ACHN (cell line): ENCODE results near the gene TGFBR1.

Experiments used
- DNase-seq: peaks from one replicate; pipeline ENCODE4 v3.0.0-alpha.2; 2015
- in situ Hi-C: cut with HindIII; loops from 2 replicates; pipeline ENCODE4 v1.10.0; 2017; ENCODE audit warnings: low sequenced_read_pairs, low pct_ligation_motif_present, low pct_unique_long_range_greater_than_20kb

The TGFBR1 gene

DNA sequence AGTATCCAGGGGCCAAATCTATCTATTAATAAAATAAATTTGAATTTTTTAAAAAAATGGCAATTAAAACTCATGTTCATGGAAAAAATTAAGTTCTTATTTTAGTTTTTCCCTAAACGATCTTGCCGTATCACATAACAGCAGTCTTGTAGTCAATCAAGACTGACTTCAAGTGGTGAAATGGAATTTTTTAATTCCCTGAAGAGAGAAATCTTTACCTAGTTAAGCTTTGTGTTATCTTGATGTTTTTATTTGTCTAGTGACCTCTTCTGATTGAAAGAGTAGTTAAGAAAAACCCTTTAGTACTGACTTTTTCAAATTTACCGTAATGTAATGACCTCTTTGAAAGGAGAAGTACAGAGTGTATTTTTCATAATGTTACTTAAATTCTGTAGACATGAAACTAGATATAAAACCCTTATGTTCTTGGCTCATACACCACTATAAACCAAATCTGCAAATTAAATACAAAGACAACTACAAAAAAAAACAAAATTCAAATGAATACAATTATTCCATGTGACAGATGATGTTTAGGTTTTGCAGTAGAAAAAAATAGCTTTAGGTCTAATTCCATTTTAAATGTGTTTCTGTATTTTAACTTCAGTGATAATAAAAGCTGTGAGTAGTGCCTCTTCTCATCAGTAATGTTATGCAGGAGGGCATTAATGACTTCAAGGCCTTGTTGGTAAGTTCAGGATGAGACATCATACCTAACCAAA lies 19.8 kb downstream of the TGFBR1 start:
- in situ Hi-C loops = no loop called here
- no peak for DNase-seq

DNA sequence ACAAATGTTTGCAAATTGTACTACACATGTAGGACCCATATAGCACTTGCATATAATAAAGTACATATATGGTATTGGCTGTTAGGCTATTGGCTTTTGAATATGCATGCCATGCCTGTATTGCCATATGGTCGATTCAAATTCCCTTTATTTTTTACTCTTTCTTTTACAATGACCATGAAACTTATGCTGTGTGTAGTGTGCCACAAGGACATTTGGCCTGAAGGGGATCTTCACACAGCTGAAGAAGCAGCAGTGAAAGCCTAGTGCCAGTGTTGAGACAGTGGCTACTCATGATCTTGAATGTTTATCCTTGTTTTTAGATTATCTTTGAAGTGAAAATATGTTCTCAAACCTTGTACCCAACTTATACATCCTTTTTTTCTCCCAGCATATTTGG lies 20.5 kb downstream of the TGFBR1 start:
- no peak for DNase-seq
- in situ Hi-C loops = no loop called here

DNA sequence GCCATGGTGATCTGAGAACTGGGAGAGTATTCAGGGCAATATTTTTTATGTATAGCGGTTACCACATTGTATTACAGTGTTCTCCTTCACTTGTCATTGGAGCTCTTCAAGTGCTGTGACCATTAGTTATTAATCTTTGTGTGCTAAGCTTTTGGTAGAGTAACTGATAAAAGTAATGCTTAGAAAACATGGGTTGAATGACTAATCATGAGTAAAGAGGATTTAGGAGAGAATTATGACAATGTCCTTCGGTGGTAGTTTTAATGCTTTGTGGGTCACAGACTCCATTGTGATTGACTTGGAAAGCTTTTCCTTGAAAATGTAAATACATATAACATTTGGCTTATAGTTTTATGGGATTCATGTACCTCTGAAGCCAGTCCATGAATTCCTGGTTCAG lies 21.4 kb downstream of the TGFBR1 start:
- in situ Hi-C loops = no loop called here
- DNase-seq = no peak

DNA sequence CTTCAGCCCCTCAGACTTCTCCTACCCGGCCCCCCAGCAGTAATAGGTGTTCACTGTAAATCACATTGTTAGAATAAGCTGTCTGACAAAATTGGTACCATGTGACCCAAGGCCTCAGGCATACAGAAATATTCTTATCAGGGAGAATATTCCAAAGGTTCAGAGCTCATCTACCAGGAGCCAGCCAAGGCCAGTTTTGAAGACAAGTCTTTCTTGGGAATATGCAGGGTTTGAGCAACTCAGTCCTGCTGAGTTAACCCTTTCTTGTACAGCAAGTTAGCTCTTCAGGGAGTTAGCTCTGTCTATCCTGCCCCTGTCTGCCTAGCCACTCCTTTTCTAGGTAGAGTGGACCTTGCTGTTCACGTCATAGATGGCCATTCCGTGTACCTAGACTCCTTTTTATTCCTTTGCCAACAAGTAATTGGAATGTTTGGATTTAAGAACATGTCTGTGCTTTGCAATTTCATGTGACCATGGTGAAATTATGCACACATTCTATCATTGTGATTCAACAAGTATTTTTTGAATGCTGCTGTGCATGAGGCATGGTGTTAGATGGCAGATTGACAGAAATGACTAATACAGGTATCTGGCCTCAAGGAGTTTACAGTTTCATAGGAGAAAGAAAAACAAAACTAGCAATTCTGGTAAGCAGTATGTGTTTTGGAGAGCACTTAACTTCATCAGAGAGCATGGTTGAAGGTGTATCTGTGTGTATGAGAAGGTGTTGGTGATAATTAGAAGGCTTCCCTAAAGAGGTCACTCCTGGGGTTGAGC lies 22.6 kb downstream of the TGFBR1 start:
- DNase-seq = no peak
- in situ Hi-C loops = no loop called here

DNA sequence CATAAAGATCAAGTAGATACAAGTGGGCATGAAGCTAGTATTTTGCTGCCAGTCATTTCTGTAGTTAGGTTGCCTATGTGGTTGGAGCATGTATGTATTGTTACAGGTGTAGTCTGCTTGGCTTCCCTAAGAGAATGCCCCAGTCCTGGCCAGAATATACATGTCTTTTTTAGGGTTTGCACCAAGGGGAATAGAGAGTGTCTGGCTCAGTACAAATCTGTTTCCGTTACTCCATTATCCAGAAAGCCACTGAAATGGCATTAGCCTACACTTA lies 23.2 kb downstream of the TGFBR1 start:
- in situ Hi-C loops = no loop called here
- no peak for DNase-seq

DNA sequence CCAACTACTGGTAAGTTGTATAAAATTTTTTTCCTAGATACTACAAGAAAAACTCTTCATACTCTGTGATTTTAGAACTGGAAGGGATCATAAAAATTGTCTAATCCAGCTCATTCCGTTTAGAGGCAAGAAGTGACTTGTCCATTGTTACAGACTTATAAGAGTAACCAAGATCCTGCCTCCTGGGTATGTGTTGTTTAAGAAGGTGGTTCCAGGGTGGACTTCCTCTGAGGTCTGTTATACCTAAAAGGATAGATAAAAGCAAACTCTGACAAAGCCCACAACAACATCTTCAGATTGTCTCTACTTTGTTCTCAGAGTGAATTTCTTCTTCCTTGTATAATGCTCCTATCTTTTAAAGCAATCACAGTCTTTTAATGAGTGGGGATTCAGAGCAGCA lies 24.2 kb downstream of the TGFBR1 start:
- in situ Hi-C loops = no loop called here
- DNase-seq = no peak

DNA sequence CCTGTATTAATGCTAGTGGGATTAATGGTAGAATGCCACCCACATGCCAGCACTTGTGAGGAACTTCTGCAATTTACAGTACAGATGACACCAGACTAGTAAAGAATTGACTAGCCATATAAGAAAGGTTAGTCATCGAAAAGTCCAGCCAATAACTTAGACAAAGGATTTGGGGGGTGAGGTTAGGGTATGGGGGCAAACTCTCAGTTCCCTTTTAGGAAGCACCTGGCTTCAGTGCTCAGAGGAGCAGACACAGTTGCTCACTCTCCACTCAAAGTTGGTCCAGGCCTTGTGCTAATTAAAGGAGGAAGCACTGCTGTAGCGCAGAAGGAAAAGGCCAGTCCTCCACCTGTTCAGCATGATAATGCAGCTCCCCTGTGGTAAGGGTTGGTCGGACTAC lies 25.2 kb downstream of the TGFBR1 start:
- in situ Hi-C loops = no loop called here
- no peak for DNase-seq

DNA sequence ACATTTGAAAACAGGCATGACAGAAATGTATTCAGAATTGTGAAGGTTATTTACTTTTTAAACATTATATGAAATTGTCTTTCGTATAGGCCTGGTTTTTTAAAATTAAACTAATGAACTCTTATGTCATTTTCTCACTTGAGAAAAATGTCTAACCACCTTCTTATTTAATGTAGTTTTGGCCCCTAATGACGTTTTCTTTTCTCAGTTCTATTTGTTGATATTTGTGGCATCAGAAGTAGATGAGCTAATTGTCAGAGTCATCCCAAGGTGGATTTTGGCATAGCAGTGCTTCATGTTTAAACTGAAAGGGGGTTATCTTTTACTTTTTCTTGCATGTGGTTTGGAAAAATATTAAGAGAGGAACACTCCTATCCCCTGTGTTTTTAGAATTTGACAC lies 28.2 kb downstream of the TGFBR1 start:
- in situ Hi-C loops = no loop called here
- DNase-seq = no peak

DNA sequence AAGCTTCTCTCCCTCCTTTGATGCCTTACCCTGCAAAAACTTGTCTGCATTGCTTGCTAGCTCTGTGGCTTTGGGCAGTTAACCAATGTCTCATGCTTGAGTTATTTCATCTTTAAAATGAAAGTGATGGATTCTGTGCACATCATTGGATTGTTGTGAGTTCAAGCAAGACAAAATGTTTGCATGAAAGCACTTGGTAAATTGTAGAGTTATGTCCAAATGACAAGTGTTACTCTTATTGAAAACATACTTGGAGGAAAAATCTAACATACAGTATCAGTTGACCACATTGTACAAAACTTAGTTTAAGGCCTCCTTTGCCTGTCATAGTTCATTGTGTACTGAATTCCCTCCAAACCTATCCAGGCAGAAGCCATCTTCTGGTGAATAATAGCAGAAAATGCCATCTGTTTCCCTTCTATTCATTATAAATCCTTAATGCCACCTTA lies 30.0 kb downstream of the TGFBR1 start:
- in situ Hi-C loops = no loop called here
- DNase-seq = peak; percentile 57

DNA sequence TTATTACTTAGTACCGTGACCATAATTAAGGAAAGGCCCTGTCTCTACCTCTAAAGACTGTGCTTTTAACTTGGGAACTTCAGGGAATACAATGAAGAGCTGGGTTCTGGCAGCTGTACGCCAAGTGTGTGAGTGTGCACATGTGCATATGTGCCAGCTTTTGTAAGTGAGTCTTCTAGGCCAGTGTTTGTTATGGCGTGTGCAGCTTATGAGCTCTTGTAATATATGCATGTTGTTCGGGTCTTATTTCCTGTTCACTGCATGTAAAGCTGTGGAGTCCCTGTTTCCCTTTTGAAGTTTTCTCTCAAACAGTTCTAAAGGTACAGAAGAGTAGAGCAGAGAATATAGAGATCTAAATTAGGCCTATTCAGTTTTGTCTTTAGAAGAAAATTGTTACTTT lies 30.5 kb downstream of the TGFBR1 start:
- in situ Hi-C loops = no loop called here
- no peak for DNase-seq

DNA sequence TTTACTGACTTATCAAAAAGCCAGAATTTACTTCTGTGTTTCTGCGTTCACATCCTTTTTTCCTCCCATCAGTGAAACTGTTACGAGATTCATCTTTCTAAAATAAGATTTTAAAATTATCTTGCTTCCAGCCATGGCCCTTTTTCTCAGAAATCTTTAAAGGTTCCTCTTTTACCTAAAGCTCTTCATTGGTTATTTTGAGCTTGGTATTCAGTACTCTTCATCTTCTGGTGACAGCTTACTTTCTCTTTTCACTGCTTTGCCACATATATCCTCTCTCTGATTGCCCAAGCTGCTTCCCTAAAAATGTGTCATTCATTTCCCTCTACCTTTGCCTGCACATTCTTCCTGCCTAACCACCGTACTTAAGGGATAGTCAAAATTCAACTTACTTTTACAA lies 32.3 kb downstream of the TGFBR1 start:
- in situ Hi-C loops = no loop called here
- no peak for DNase-seq

DNA sequence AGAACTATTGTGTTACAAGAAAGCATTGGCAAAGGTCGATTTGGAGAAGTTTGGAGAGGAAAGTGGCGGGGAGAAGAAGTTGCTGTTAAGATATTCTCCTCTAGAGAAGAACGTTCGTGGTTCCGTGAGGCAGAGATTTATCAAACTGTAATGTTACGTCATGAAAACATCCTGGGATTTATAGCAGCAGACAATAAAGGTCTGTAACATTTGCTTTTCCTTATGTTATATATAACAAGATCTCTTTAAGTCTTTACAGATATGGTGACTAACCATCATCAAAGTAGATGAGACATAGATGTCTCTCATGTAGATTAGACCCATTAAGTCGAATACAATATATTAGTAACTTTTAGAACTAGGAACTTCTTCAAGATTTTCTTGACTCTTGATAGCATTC lies 33.0 kb downstream of the TGFBR1 start:
- in situ Hi-C loops = no loop called here
- DNase-seq = no peak

DNA sequence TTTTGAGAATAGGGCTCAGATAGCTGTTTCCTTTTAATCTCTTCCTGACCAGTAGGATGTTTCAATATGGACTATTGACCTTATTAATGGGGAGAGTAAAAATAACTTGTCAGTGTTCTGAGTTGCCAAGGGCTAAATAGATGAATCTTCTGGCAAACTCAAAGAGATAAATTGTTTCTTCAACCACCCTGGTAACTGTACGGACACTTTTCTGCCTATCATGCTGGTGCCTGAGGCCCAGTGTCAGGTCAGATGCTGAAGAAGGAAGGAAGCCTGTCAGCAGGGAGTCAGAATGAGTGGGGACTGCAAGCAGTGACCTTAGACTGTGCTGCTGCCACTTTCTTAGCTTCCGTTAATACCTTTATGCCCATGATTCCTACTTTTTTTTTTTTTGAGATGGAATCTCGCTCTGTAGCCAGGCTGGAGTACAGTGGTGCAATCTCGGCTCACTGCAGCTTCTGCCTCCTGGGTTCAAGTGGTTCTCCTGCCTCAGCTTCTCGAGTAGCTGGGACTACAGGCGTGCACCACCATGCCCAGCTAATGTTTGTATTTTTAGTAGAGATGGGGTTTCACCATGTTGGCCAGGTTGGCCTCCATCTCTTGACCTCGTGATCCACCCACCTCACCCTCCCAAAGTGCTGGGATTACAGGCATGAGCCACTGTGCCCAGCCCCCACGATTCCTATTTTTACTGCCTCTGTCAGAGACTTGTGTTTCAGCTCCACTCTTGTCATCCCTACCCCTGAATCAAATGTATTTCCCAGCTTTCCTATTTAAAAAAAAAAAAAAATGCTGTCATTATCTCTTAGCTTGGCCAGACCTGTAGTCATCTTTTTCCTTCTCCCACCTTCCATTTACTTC lies 33.7 kb downstream of the TGFBR1 start:
- in situ Hi-C loops = no loop called here

DNA sequence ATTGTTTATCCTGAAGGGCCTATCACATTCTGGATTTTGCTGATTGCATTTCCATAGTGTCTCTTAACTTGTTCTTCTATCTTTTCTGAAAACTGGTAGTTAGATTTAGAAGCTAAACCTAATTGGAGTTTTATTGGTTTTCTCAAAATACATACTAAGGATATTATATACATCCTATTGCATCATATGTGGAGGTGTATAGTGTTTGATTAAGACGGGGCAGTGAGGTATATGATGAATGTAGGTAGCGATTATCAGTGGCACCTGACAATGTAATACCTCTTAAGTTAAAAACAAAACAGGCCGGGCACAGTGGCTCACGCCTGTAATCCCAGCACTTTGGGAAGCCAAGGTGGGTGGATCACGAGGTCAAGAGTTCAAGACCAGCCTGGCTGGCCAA lies 35.0 kb downstream of the TGFBR1 start:
- in situ Hi-C loops = no loop called here
- no peak for DNase-seq

More for the DNA sequence above, 33.7 kb downstream of the TGFBR1 start:
- no peak for DNase-seq

DNA sequence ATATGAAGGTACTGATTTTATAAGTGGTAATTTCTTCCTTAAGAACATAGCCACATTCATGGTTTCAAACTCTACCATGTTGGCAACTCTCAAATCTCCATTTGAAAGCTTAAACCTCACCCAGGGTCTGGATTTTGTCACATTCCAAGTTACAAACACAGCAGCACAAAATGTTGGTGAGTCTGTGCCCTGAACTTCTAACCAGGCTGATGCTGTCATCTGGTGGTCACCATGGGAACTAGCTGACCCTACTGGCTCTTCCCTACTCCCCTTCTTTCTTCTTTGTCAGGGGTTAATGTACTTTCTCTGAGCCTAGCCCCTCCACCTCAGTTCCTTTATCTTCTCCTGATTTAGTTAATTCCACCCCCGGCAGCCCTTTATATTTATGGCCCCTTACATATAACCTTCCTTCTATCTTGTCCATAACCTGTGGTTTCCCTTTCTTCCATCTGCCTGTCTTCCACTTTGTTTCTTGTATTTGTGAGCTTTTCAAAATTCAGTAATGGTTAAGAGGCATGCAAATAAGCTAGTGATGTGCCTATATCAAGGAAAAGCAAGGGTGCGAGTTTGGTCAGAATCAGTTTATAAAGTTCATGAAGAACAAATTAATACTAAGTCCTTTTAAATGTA lies 35.9 kb downstream of the TGFBR1 start:
- in situ Hi-C loops = no loop called here
- DNase-seq = peak; percentile 32

DNA sequence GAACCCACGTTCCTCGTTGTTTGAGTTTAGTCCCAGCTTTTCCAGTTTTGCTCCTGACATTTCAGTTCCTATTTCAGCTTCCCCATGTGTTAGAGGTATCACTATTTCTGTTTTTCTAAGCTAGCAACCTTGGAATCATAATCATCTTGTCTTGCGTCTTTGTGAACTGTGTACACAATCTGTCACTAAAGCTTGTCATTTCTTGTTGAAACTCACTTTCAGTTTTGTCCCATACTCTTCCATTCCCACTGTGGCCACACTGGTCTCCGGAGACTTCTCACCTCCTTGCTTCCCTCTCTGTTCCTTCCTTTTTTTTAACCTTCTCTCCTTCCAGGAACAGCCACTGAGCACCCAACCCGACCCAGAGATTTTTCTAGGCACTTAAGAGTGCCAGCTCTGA lies 36.9 kb downstream of the TGFBR1 start:
- no peak for DNase-seq
- in situ Hi-C loops = no loop called here

DNA sequence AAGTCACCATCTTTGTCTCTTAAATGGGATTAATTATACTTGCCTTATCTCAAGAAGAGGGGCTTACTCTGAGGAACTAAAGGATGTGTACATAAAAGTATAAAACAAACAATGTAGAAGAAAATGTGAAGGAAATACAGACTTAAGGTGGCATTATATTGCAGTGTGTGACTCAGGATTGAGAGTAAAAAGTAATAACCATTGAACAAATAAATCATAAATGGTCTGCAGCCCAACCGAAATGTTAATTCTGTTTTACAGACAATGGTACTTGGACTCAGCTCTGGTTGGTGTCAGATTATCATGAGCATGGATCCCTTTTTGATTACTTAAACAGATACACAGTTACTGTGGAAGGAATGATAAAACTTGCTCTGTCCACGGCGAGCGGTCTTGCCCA lies 37.4 kb downstream of the TGFBR1 start:
- no peak for DNase-seq
- in situ Hi-C loops = no loop called here

DNA sequence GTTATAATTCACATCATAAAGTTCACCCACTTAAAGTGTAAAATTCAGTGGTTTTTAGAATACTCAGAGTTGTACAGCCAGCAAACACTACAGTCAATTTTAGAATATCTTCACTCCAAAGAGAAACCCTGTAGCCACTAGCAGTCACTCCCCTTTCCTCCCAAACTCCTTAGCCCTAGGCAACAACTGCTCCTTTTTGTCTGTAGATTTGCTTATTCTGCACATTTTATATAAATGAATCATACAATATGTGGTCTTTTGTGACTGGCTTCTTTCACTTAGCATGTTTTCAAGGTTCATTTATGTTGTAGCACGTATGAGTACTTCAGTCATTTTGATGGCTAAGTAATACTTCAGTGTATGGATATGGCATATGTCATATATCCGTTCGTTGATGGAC lies 38.7 kb downstream of the TGFBR1 start:
- in situ Hi-C loops = no loop called here
- no peak for DNase-seq

DNA sequence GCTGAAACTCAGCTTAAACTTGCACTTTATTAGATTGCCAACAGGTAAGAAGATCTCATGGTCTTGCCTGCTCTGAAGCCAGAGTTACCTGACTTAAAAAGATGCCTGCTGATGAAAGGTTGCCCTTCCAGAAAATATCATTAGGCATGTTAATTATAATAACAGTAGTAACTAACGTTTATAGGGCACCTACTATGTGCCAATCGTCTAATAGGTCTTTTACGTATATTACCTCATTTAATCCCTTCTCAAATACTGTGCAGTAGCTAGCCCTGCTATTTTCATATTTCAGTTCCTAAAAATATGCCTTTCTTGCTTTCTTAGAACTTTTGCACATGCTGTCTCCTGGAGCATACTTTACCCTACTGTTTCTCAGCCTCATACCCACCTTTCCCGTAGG lies 40.1 kb downstream of the TGFBR1 start:
- in situ Hi-C loops = no loop called here
- no peak for DNase-seq
